ENCODE results near the gene HAT1.

DNA sequence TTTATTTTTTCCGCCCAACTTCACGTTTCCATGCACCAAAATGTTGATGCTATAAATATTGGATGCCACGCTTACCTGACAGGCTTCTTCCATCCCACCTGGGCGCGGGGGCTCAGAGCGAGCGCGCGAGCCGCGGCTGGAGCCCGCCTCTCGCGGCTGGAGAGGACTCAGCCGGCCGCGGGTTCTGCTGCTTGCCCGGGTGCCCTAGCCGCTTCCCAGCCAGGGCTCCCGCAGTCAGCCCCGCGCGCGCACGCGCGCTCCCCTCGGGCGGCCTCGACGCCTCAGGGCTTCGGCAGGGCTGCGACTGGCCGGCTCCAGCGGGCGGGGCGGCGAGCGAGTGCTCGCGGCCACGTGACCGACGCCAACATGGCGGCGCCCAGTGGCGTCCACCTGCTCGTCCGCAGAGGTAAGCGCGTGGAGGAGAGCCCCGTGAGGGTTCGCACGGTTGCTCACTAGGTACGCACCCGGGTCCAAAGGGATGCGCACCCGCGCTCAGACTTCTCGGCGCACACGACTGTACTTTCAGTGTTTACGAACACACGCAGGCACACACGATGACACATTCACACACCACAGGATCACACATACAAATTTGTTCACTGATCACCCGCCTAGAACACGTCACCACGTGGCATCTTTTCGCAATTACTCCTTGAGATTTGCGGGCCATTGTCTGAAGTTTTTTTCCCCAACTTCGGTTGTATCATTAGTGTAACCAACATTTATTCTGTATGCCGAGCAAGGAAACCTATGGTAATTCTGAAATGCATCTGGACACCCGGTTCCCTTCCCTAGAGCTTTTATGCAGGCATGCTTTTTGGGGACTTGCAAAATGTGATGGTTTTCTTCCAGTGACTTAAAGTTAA is 77.6 kb downstream of the HAT1 start, which contains the start of gene METAP1D:
- TF ChIP-seq POLR2A (IDR thresholded peaks at IDR 0.05) (no peak), CTCF (IDR thresholded peaks at IDR 0.05) (peak in 1 of 3 donors; percentile 15)

Measured in ovary (tissue), 3 donors.